ENCODE measurements around the gene POLL.

POLL gene

DNA sequence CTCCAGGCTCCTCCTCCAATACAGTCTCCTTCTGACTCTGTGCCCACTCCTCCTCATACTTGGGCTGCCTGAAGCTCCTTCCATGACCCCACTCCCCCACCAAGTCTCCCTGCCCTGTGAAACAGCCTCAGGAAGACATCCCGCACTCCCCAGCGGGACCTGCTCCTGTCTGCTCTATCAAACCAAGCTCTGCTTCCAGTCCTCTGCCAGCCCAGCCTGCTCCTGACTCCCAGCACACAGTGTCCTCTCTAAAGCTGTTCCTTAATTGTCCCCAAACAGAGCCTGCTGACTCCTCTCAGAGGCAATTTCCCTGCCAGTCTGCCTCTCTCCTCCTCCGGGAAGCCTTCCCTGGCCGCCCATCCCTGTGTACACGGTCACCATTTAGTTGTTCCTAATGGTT, 9.9 kb downstream of the POLL start:
- H3K4me2 ChIP-seq (ENCODE audit: low read length): no peak overlapping the region
- no peaks in the 10 kb centered on the region for H3K4me1 ChIP-seq
- no peaks in the 10 kb centered on the region for H3K36me3 ChIP-seq (ENCODE audit: control insufficient read depth, insufficient read depth, low read length)
- TF ChIP-seq, protein P1, sequence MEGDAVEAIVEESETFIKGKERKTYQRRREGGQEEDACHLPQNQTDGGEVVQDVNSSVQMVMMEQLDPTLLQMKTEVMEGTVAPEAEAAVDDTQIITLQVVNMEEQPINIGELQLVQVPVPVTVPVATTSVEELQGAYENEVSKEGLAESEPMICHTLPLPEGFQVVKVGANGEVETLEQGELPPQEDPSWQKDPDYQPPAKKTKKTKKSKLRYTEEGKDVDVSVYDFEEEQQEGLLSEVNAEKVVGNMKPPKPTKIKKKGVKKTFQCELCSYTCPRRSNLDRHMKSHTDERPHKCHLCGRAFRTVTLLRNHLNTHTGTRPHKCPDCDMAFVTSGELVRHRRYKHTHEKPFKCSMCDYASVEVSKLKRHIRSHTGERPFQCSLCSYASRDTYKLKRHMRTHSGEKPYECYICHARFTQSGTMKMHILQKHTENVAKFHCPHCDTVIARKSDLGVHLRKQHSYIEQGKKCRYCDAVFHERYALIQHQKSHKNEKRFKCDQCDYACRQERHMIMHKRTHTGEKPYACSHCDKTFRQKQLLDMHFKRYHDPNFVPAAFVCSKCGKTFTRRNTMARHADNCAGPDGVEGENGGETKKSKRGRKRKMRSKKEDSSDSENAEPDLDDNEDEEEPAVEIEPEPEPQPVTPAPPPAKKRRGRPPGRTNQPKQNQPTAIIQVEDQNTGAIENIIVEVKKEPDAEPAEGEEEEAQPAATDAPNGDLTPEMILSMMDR (IDR thresholded peaks at IDR 0.05): no peak
- H3K9me3 ChIP-seq (ENCODE audit: control insufficient read depth, low read length): no peaks in the 10 kb centered on the region
- no peak overlapping the region for H3K4me3 ChIP-seq (ENCODE audit: low read depth, low read length)
- H3K79me2 ChIP-seq: no peaks in the 10 kb centered on the region
- H3K27me3 ChIP-seq (ENCODE audit: control insufficient read depth, insufficient read depth, low read length): no peaks in the 10 kb centered on the region
- no peak overlapping the region for H2AFZ ChIP-seq
- H3K9ac ChIP-seq: no peak overlapping the region
- H3K27ac ChIP-seq: no peak overlapping the region

GRCh38 chr10:101577121-101577871, 10.8 kb downstream of the POLL start:
- Histone ChIP-seq H3K9me3 (ENCODE audit: control insufficient read depth, low read length) (no peaks in the 10 kb centered on the region), H2AFZ (no peak overlapping the region), H3K79me2 (no peaks in the 10 kb centered on the region), H3K27me3 (ENCODE audit: control insufficient read depth, insufficient read depth, low read length) (no peaks in the 10 kb centered on the region), H3K4me1 (no peaks in the 10 kb centered on the region), H3K27ac (no peak overlapping the region), H3K9ac (no peak overlapping the region), H3K4me3 (ENCODE audit: low read depth, low read length) (no peak overlapping the region), H3K4me2 (ENCODE audit: low read length) (no peak overlapping the region), H3K36me3 (ENCODE audit: control insufficient read depth, insufficient read depth, low read length) (no peaks in the 10 kb centered on the region)
- TF ChIP-seq, protein P1 (IDR thresholded peaks at IDR 0.05): no peak

DNA sequence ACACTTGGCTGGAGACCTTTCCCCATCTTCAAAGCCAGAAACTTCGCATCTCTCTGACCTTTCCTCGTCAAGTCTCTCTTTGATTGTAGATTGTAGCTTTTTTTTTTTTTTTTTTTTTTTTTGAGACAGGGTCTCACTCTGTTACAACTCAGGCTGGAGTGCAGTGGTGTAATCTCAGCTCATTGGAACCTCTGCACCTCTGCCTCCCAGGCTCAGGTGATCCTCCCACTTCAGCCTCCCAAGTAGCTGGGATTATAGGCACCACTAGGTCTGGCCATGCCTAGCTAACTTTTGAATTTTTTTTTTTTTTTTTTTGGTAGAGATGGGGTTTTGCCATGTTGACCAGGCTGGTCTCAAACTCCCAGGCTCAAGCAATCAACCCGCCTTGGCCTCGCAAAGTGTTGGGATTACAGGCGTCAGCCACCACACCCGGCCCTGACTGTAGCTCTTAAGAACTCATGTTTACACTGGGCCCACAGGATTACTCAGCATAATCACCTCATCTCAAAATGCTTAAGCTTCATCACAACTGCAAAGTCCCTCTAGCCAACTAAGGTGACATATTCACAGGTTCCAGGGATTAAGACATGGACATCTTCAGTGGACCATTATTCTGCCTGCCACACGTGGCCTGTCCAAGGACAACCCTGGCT, 11.7 kb downstream of the POLL start:
- H3K9ac ChIP-seq: no peak overlapping the region
- H3K4me1 ChIP-seq: no peaks in the 10 kb centered on the region
- H3K79me2 ChIP-seq: no peaks in the 10 kb centered on the region
- H2AFZ ChIP-seq: no peak overlapping the region
- TF ChIP-seq, protein P1 (IDR thresholded peaks at IDR 0.05): no peak
- no peak overlapping the region for H3K27ac ChIP-seq
- H3K4me3 ChIP-seq (ENCODE audit: low read depth, low read length): no peak overlapping the region
- no peak overlapping the region for H3K4me2 ChIP-seq (ENCODE audit: low read length)
- no peaks in the 10 kb centered on the region for H3K27me3 ChIP-seq (ENCODE audit: control insufficient read depth, insufficient read depth, low read length)
- H3K36me3 ChIP-seq (ENCODE audit: control insufficient read depth, insufficient read depth, low read length): no peaks in the 10 kb centered on the region
- H3K9me3 ChIP-seq (ENCODE audit: control insufficient read depth, low read length): no peaks in the 10 kb centered on the region

DNA sequence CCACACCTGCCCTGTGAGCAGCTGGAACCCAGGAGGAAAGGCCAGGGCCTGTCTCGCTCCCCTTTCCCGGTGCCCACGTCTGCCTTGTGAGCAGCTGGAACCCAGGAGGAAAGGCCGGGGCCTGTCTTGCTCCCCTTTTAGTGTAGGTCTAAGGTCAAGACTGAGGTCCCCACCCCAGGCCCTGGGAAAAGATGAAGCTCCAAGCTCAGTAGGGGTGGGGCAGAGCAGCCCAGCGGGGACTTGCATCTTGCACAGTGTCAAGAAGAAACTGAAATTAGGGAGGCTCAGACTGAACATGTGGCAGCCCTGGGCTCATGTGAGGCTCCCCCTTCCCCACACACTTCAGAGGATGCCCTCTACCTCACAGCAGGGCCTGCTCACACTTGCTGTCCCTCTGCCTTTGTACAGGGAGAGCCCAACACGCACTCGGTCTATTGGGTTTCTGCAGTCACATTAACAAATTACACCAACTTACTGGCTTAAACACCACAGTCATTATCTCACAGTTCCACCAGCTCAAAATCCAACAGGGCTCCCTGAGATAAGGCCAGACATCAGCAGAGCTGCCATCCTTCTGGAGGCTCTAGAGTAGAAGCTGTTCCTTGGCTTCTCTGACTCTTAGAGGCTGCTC, 12.4 kb downstream of the POLL start:
- Histone ChIP-seq H3K4me3 (ENCODE audit: low read depth, low read length) (no peak overlapping the region), H3K79me2 (no peaks in the 10 kb centered on the region), H3K9me3 (ENCODE audit: control insufficient read depth, low read length) (no peaks in the 10 kb centered on the region), H3K36me3 (ENCODE audit: control insufficient read depth, insufficient read depth, low read length) (no peaks in the 10 kb centered on the region), H3K4me2 (ENCODE audit: low read length) (no peak overlapping the region), H3K27ac (no peak overlapping the region), H3K27me3 (ENCODE audit: control insufficient read depth, insufficient read depth, low read length) (no peaks in the 10 kb centered on the region), H3K4me1 (peaks cover 5% of the 10 kb centered on the region), H3K9ac (no peak overlapping the region), H2AFZ (no peak overlapping the region)
- TF ChIP-seq, protein P1 (IDR thresholded peaks at IDR 0.05): no peak
